HG03135 (cell line): ENCODE data around the gene ADAM10.

Experiments used
- ATAC-seq: cut with Tn5 transposase; IDR thresholded peaks from one replicate; pipeline ENCODE4 v1.9.1; 2021; ENCODE audit warnings: mild to moderate bottlenecking, moderate library complexity; ENCODE audit not compliant: unreplicated experiment

ADAM10 gene

DNA sequence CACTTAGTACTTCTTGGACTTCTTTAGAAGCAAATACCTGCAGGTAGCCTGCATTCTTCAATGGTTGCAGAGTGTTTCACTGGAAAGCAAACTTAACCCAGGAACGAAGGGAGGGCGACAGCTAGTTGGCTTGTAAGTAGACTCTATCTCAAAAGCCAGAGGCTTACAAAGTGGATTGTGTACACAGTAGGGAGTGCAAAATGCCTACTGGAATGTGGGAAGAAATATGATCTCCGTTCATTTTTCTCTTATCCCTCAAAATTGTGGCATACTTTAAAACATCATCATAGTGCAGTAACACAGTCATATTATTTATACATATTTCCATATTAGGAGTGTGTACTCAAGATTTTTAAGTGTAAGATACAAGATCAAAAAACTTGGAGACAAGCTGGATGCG, 162.0 kb downstream of the ADAM10 start:
- no peak for ATAC-seq

DNA sequence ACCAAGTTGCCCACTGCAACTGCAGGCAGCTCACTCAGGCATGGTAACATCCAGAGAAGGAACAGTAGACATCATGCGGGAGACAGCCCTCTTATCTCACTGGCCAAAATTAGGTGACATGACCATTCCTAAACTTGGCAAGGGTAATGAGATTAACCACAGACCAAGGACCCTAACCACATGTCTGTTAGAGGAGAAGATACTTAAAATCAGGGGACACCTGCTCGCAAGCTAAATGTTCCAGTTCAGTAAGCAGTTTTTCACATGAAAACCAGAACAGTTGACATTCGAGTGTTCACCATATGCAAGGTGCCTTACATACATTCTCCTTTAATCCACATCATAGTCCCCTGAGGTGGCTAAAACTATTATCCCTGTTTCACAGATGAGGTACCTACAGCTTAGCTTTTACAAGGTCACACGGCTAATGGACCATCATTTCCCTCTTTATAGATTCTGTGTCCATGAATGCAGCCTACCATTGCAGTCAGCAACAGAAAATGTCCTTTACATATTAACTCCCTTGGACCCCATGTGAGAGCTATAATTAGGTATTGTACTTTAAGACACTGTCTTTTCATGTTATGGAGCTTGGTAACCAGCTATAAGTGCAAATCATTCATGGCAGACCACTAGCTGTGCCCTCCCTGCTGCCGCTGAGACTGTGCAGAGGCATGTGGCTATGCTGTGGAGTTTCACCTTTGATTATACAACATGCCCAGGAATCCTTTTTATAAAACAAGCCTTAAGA, 163.6 kb downstream of the ADAM10 start:
- peak; percentile 69 for ATAC-seq

DNA sequence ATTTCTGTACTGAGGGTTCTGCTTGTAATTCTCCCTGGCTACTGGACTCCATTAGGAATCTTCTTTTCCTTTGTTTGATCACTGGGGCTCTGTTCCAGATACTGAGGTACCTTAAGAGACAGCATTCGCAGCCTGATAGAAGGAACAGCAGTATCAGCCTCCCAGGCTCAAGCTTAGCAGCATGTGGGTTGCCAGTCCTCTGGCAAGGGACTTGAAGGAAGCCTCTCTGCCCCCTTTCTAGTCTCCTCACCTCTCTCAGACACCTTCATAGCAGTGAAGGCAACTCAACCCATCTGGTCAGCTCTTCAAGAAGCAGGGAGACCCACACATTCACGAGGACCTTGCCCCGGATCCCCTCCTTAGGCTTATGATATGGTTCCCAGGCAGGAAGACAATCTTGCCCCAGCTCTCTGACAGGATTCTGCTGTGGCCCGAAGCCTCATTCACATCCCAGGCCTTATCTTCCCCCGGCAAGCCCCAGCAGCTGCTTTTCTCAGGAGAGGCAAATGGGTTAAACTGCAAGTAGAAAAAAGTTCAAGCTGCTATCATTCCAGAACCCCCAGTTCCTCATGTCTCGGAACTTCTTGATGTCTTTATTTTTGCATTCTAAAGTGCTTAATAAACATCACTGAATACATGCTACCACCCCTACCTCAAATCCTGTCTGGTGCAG, 164.6 kb downstream of the ADAM10 start:
- ATAC-seq: no peak

DNA sequence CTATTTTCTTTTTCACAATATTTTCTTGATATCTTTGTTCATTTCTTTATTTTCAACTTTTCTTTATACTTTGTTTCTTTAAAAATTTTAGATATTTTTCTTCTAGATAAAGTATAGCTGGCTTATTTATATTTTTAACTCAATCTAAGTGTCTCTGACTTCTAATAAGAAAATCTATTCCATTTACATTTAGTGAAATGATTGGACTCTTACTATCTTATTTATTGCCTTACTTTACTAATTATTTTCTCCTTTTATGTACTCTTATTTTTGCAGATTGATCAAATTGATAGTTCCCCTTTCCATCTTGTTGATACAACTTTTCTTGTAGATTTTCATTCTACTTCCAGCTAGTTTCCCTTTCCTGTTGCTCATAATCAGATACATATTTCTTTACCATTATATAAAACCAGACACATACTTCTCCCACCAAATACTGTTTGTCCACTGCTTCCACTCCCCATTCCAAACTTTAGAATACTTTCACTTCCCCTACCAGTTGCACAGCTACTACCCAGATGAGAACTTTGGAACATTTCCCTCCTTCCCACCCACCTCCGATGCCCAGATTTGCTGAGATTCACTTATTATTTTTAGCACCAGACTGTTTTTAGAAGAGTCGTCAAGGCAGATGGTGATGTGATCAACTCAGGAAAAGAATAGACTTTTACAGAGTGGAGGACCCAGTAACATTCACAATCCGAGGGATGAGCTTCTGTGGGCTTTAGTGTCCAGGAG, 166.2 kb downstream of the ADAM10 start:
- ATAC-seq: no peak

DNA sequence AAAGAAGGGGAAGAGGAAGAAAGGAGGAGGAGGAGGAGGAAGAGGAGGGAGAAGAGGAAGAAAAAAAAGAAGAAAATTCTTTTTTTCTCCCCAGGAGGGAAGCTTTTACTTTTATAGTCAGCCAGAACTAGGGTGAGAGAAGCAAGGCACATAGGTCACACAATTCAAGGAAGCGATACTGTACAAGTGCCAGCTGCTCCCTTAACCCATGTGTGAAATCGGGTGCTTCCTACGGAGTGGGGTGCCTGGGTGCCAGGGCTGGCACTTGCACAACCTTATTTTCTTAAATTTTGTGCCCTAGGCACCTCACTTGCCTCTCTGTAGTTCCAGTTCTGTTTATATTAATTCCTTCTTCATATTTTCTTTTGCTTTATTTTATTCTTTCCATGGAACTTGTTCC, 167.3 kb downstream of the ADAM10 start:
- no peak for ATAC-seq

DNA sequence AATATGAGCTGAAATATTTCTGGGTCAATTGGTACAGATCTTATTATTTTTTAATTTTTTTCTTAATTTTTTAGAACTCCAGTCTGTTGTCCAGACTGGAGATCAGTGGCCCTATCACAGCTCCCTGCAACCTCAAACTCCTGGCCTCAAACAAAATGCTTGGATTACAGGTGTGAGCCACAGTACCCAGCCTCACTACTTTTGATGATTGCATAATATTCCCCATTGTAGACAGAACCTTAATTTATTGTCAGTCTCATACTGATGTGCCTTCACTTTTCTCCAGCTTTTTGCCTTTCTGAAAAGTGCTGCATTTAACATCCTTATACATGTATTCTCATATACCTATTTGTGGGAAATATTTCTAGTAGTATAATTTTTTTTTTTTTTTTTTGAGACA, 172.8 kb downstream of the ADAM10 start:
- no peak for ATAC-seq

DNA sequence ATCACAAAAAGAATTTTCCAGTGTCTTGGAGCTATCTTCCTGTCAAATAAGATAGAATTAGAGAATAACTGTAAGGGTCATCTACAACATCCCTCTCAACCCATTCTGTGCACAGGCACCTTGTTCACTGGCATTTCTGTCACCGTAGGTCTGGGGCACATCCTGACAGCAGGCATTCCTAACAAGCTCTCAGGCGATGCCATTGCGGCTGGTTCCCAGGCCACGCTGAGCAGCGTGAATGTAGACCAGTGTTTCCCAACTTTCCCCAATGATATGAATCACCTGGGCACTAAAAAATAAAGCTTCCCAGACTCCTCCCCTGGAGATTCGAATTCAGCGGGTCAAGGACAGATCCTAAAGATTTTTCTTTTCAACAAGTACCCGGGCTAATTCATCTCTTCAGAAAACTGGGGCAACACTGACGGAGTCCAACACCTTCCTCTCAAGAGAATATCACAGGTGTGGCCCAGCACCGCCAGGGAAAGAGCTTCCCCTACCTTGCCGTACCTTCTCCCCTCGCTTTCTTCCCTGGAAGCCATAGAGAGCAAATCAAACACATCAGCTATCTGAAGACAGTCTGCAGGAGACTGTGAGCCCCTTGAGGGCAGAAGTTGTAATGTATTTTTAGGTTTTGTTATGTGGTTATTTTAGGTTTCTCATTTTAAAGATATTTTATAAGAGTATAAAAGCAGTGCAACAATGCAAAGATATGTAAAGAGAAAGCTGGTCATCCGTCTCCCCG, 174.3 kb downstream of the ADAM10 start:
- ATAC-seq: no peak

DNA sequence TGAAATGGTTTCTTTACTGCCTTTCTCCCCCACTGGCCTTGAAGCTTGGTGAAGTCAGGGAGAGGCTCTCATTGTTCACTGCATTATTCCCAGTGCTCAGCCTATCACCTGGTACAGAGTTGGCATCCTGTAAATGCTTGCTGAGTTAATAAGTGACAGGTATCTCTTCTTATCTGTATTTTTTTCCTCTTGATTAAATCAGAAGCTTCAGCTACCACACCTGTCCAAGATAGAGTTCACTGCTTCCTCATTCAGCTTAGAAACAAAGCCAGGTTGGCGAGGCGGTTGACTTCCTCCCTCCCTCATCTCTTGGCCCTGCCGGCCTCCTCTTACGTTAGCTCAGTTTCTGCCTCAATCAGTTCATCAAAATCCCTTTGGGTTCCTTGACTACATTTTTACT, 174.9 kb downstream of the ADAM10 start:
- ATAC-seq: no peak

DNA sequence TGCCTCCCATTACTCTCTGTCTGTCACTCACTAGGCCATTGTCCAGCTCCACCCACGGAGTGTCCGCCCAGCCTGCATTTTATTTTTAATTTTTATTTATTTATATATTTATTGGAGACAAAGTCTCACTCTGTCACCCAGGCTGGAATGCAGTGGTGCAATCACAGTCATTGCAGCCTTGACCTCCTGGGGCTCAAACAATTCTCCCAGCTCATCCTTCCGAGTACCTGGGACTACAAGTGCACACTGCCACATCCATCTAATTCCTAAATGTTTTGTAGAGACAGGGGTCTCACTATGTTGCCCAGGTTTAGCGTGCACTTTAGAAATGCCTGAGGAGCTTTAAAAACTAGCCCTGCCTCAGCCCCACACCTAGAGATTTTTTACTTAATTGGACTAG, 176.2 kb downstream of the ADAM10 start:
- no peak for ATAC-seq

DNA sequence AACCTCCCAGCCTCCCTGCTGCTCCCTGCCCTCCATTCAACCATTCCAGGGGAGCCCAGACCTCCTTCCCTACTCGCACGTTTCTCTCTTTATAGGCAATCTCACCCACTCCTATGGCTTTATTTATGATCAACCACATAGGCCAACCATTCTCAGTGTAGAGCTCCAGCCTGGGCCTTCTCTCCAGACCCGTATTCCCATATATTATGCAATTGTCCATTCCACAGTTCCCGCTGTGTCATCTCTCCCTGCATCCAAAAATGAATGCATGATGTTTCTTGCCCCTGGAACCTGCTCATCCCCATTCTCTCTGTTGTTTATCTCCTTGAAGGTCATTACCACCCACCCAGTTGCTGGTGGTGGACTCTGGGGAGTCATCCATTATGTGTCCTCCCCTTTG, 177.0 kb downstream of the ADAM10 start:
- ATAC-seq: no peak

DNA sequence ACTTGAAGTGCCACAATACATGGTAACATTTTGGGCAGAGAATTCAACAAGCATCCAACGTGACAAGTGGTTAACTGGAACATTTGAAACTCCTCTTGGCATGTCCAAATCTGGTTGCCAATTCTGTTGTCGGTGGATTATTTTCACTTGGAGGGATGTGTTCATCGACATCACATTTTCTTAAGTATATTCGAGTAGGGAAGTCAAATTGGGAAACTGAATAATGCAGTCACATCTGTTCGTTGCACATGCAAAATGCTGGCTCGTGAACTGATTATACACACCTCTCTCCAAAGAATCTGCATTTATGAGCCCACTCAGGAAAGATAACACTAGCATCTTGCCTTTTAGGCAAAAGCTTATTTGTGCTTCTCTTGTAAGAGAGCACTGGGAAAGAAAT, 178.0 kb downstream of the ADAM10 start:
- ATAC-seq: no peak

DNA sequence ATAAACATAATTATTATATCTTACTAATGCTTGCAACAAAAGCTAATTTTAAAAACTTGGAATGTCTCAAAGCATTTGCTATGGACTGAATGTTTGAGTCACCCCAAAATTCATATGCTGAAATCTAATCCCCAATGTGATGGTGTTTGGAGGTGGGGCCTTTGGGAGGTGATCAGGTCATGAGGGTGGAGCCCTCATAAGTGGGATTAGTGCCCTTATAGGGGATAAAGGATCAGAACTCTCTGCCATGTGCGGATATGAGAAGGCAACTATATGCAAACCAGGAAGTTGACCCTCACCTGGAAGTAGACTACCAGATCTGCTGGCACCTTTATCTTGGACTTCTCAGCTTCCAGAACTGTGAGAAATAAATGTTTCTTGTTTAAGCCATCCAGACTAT, 180.1 kb downstream of the ADAM10 start:
- no peak for ATAC-seq

DNA sequence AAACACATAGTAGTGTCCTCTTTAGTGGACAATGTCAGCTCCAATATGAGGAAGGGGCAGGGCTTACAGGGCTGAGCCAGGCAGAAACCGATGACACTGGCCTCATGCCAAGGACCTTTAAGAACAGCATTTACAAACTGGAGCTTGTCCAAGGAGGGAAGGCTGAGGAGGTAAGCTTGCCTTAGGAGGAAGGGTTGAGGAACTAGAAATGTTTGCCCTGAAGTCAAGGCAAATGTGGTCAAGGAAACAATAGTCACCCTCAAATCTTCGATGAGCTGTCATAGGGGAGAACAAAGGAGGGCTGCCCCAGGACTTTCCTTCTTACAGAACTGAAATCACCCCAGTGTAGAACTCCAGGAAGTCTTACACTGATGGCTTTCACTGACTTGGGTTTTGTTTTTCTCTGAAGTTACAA, 181.3 kb downstream of the ADAM10 start:
- ATAC-seq: no peak

DNA sequence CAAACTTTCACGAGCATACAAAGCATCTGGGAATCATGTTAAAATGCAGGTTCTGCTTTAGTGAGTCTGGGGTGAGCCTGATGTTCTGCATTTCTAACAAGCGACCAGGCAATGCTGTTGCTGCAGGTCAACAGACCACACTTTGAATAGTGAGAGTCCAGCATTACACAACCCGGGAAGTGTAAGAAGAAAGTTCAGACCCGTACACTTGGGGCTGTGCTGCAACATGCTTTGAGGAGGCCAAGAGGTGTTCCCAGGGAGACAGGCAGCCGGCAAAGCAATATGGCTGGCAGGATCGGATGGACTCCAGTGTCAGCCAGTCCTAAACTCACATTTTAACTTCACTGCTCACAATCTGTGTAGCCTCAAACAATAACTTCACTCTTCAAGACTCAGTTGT, 183.5 kb downstream of the ADAM10 start:
- no peak for ATAC-seq

DNA sequence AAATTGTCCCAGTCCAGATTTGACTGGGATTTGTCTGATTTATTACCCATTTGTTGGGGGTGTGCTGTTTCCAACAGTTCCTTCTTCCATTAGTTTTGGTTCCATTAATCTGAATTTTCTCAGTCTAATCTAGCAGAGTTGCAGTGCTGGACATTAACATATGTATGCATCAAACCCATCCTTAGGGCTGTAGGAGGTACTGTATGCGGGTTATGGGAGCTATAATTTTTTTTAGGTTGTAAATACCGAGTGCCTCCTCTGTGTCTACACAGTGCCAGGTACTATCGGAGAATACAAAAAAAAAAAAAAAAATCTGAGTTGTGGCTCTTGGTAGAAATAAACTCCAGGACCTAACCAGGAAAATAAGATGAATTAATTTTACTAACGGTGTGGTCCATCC, 183.9 kb downstream of the ADAM10 start:
- ATAC-seq: no peak

DNA sequence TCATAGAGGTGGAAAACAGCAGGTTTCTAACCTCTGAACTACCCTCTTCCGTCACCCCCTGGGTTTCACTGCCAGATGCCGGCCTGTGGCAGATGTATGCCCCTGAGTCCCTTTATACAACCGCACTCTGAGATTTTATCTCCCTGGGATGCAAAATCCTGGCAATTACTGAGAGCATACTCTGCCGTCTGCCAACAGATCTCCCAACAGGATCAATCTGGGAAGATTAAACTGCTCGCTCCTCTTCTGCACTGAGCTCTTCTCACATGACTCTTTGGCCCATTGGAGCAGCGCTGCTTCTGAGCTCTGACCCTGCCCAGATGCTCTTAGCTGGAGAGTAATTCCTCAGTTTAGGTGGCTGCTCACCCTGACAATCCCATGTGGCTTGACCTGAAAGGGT, 184.5 kb downstream of the ADAM10 start:
- ATAC-seq: no peak

DNA sequence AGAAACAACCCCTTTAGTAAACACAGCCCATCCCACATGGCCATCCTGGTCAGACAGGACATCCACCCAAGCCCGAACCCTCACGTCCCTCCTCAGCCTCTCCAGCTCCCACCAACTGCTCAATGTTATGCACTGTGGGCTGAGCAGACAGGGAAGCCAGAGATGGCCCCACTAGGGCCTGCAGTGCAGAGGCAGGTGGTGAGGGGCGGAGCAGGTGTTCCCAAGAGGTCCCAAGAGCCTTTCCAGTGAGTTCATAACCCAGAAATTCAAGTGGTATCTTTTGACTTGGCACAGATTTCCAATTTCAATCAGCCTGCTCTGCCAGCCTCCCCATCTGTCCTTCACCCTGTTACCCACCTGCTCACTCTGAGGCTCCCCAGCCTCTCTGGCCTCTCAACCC, 187.4 kb downstream of the ADAM10 start:
- no peak for ATAC-seq

DNA sequence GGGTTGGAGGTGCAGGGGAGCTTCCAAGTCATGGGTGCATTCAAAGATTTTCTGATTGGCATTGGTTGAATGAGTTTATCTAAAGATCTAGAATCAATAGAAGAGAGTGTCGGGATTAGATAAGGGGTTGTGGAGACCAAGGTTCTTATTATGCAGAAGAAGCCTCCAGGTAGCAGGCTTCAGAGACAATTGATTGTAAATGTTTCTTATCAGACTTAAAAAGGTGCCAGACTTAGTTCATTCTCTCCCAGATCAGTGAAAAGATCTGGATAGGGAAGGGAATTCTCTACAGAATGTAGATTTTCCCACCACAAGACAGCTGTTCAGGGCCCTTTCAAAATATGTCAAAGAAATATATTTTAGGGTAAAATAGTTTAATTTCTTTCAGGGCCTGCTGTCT, 188.2 kb downstream of the ADAM10 start:
- no peak for ATAC-seq

DNA sequence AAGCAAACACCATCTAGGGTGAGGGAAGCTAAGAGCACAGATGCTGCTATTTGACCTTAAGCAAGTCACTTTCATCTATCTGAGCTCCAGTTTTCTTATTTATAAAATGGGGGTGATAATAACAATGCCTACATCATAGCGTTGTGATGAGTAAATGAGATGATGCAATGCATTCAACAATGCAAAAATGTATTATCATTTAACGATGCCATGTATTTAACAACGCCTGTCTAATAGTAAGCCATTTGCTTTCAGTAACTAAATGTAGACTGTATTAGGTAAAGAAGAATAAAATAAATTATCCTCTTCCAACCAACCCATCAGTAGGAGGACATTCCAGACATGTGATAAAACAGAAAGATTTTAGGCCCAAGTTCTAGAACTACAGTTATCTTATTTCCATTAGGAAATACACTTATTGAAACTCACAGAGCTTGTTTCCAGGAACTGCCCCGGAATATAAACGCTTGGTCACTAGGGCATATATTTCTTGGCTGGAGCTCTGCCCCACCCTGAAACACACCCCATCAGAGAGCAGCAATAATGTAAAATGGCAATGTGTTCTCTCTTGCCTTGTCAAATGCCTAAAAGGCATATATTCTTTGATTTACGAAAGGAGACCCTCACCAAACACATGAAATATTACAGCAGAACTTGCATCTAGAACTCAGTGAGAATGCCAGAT, 189.5 kb downstream of the ADAM10 start:
- no peak for ATAC-seq

DNA sequence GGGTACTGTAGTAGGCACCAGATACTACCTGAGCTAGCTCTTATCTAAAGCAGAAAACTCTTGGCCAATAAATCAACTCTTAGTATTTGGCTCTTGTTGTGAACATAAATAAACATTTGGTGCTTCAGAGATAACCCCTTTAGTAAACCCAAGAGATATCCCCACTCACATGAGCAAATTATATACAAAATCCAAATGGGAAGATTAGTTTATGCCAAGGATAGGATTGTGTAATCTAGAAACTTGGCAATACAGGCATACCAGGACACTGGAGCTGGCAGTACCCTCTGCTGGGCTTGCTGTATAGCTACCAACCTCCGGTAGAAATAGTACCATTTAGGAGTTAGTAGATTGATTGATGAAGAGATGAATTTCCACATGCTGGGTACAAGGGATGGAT, 190.7 kb downstream of the ADAM10 start:
- no peak for ATAC-seq

DNA sequence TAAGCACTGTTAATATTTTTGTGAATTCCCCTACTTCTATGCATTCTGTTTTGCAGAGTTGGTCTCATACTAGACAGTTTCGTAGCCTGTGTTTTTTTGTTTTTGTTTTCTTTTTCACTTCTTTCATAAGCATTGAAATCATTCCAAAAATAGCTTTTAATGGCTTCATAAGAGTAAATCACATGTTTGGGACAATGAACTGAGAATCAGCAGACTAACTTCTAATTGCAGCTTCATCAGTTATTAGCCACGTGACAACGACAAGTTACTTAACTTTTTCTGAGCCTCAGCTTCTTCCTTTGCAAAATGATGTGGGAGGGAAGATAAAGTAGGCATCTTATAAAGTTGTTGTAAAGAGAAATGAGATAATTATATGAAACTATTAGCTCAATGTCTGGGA, 193.0 kb downstream of the ADAM10 start:
- ATAC-seq: no peak
